ENCODE measurements around the gene PHB1. TPM values are rescaled to one million over a fixed set of nuclear protein-coding genes. Genes with fewer than 3 reads are reported as not detected.

Gene PHB1
- 184 and 214 TPM in 2 replicates for total RNA-seq

DNA sequence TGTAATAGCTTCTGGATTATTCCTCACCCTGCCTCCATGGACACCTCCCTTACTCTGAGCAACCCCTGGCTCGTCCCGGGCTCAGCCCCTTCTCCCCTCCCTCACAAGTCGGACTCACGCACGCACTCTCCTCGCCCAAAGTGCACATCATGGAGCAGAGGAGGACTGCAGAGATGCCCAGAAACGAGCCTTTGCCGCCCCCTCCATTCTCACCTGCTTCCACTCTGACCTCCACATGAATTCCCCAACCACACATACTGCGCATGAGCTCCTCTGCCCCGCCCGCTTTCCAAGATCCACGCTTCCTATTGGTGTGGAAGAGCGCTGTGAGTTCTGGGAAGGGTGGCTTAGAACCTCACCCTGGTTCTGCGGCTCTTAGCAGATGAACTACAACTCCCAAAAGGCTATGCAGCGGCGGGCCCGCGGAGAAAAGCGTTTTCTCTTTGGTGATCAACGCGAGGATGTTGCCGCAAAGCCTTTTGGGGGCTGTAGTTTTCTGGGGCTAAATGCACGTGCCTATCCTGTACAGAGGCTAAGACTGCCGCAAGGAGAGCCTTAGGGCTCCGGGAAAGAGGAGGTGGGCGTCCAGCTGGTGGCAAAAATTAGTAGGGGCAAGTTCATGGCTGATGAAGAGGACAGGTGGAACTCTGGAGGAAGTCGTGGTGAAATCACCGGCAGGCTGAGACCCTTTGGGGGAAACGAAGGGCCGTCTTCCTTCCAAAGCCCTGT lies at the start of gene PHB1:
PHB1 (minus strand) TSS at position 261 of the 729 bp plus-strand sequence. CDS start 1,618 bp downstream, outside the sequence.
- peak within 1 kb of the TSS; percentile 89 for H3K27ac Mint-ChIP-seq
- CTCF ChIA-PET, result interaction anchor here (0.6 kb wide), 1 partner anchor 135 kb away, joined by 3 read pairs; no protein-coding TSS in a partner anchor
- peaks cover 37% of the 10 kb centered on the region for H3K36me3 Mint-ChIP-seq (ENCODE audit: low read depth)
- H3K27me3 Mint-ChIP-seq, result no peaks in the 10 kb centered on the region
- POLR2A ChIA-PET, result interaction anchor here (0.8 to 1.5 kb wide), 7 partner anchors 12 to 262 kb away, joined by 3 to 7 read pairs (median 4); no protein-coding TSS in a partner anchor
- peak; percentile 78 for DNase-seq
- H3K4me1 Mint-ChIP-seq, result peaks cover 24% of the 10 kb centered on the region
- intact Hi-C loops (cut with micrococcal nuclease), result loop anchor here (1.0 to 10.0 kb wide), 4 partner anchors 52 to 374 kb away; partner anchors contain the start of genes KAT7, SLC35B1, SPOP and ZNF652
- no peaks in the 10 kb centered on the region for H3K9me3 Mint-ChIP-seq
- H3K4me3 Mint-ChIP-seq, result peak within 1 kb of the TSS; percentile 100
- TF ChIP-seq, protein P1, sequence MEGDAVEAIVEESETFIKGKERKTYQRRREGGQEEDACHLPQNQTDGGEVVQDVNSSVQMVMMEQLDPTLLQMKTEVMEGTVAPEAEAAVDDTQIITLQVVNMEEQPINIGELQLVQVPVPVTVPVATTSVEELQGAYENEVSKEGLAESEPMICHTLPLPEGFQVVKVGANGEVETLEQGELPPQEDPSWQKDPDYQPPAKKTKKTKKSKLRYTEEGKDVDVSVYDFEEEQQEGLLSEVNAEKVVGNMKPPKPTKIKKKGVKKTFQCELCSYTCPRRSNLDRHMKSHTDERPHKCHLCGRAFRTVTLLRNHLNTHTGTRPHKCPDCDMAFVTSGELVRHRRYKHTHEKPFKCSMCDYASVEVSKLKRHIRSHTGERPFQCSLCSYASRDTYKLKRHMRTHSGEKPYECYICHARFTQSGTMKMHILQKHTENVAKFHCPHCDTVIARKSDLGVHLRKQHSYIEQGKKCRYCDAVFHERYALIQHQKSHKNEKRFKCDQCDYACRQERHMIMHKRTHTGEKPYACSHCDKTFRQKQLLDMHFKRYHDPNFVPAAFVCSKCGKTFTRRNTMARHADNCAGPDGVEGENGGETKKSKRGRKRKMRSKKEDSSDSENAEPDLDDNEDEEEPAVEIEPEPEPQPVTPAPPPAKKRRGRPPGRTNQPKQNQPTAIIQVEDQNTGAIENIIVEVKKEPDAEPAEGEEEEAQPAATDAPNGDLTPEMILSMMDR (IDR thresholded peaks at IDR 0.05), result no peak
- ATAC-seq (ENCODE audit: low read depth), result peak; percentile 98

DNA sequence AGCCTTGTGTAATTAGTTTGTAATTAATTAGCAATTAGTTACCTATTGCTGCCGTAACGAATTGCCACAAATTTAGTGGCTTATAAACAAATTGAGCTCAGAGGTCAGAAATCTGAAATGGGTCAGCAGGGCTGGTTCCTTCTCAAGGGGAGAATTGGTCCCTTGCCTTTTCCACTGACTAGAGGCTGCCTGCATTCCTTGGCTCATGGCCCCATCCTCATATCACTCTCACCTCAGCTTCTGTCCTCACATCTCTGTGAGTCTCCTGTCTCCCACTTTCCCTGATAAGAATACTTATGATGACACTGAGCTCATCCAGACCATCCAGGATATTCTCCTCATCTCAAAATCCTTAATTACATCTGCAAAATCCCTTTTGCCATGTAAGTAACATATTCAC lies 49.4 kb upstream of the PHB1 start:
- Mint-ChIP-seq H3K27me3 (peaks cover 52% of the 10 kb centered on the region), H3K9me3 (peaks cover 7% of the 10 kb centered on the region), H3K4me3 (no peak overlapping the region), H3K27ac (no peak overlapping the region), H3K4me1 (no peaks in the 10 kb centered on the region), H3K36me3 (ENCODE audit: low read depth) (no peaks in the 10 kb centered on the region)
- no peak for DNase-seq
- ChIA-PET POLR2A (no interaction called here), CTCF (no interaction called here)
- intact Hi-C loops (cut with micrococcal nuclease), result no loop called here
- TF ChIP-seq, protein P1 (IDR thresholded peaks at IDR 0.05), result no peak
- no peak for ATAC-seq (ENCODE audit: low read depth)

DNA sequence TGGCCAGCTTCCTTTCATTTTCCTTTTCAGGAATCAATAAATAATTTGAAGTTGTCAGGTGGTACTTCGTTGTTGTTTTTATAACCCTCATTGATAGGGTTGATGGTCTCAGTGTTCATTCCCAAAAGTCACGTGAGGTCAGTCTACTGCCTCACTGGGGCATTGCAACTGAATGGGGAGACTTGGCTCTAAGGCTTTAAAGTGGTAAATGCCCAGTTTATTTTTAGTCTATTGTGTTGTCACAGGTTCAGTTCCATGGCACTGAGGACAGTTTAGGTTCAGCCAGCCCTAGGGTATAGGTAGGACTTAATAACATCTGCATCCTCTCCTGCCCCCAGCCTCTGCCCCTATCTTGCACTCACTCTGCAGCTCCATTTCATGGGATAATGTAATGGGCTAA lies 46.9 kb upstream of the PHB1 start:
- TF ChIP-seq, protein P1 (IDR thresholded peaks at IDR 0.05), result no peak
- H3K9me3 Mint-ChIP-seq, result peaks cover 7% of the 10 kb centered on the region
- peaks cover 51% of the 10 kb centered on the region for H3K27me3 Mint-ChIP-seq
- no peak overlapping the region for H3K27ac Mint-ChIP-seq
- POLR2A ChIA-PET, result no interaction called here
- no peak for DNase-seq
- H3K4me1 Mint-ChIP-seq, result no peaks in the 10 kb centered on the region
- no peak overlapping the region for H3K4me3 Mint-ChIP-seq
- CTCF ChIA-PET, result no interaction called here
- no peaks in the 10 kb centered on the region for H3K36me3 Mint-ChIP-seq (ENCODE audit: low read depth)
- intact Hi-C loops (cut with micrococcal nuclease), result no loop called here
- ATAC-seq (ENCODE audit: low read depth), result no peak

DNA sequence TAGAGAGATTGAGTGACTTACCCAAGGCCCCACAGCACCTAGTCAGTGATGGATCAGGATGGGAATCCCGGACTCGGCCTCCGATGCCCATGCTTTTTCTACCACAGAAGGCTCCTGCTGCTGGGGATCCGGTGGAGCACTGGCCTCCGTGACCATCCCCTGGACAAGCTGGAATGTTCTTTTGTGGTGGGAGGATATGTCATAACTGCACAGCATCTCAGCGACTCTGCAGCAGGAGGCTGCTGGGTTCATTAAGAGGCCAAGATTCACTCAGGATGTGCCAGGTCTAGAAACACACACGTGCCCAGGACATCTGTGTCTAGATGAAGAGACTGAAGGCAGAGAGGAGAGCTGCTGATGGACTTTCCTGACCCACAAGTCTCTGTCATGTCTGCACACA lies 45.7 kb upstream of the PHB1 start:
- TF ChIP-seq, protein P1 (IDR thresholded peaks at IDR 0.05), result no peak
- POLR2A ChIA-PET, result no interaction called here
- H3K4me3 Mint-ChIP-seq, result no peak overlapping the region
- intact Hi-C loops (cut with micrococcal nuclease), result no loop called here
- CTCF ChIA-PET, result no interaction called here
- peaks cover 7% of the 10 kb centered on the region for H3K9me3 Mint-ChIP-seq
- no peaks in the 10 kb centered on the region for H3K36me3 Mint-ChIP-seq (ENCODE audit: low read depth)
- no peak for ATAC-seq (ENCODE audit: low read depth)
- H3K4me1 Mint-ChIP-seq, result no peaks in the 10 kb centered on the region
- DNase-seq, result no peak
- peaks cover 53% of the 10 kb centered on the region for H3K27me3 Mint-ChIP-seq
- H3K27ac Mint-ChIP-seq, result no peak overlapping the region

DNA sequence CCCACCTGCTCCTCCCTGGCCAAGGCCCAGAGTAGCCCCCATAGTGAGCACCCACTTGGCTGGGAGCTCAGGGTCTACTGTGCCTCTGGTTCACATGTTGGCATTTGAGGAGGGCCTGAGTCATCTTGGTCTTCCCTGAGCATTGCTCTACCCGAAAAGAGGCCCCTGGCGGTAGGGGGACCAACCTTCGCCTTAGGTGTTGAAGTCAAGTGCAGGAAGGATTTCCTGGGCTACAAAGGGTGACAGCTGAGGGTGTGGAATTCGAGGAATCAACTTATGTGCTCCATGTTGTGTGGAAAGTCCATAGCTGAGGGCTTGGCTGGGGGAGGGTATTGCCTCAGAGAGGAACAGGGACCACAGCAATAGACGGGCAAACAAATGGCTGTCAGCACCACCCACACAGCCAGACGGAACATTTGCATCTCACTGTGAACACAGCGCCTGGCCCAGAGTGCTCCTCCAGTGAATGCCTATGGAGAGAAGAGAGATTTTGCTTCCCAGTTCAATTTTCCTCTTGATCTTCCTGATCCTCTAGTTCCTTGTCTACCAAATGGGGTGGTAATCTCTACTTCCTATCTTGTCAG lies 44.8 kb upstream of the PHB1 start:
- TF ChIP-seq, protein P1 (IDR thresholded peaks at IDR 0.05), result no peak
- Mint-ChIP-seq H3K4me3 (no peak overlapping the region), H3K4me1 (no peaks in the 10 kb centered on the region), H3K27me3 (peaks cover 56% of the 10 kb centered on the region), H3K27ac (no peak overlapping the region), H3K36me3 (ENCODE audit: low read depth) (no peaks in the 10 kb centered on the region), H3K9me3 (peaks cover 7% of the 10 kb centered on the region)
- no peak for DNase-seq
- POLR2A ChIA-PET, result no interaction called here
- no peak for ATAC-seq (ENCODE audit: low read depth)
- CTCF ChIA-PET, result no interaction called here
- intact Hi-C loops (cut with micrococcal nuclease), result no loop called here

Measured in activated B cell treated with CpG ODN at 0.5 μM for 24 hours (primary cell).